Measurements from ENCODE around the gene DISC1.

DISC1 gene

DNA sequence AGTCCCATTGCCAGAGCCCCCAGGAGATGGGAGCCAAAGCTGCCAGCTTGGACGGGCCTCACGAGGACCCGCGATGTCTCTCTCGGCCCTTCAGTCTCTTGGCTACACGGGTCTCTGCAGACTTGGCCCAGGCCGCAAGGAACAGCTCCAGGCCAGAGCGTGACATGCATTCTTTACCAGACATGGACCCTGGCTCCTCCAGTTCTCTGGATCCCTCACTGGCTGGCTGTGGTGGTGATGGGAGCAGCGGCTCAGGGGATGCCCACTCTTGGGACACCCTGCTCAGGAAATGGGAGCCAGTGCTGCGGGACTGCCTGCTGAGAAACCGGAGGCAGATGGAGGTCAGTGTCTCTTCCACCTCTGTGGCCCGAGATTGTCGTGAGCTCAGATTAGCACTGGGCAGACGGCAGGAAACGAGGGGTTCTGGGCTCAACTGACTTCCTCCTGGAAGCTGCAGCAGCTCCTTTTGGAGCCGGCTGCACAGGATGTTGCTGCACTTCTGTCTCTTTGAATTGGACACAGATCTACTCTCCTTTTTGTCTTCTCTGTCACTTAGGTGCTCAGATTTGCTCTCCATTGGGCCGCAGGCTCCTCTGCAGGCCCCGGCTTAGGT, 68.0 kb downstream of the DISC1 start:
- no peak overlapping the region for H2AFZ ChIP-seq (ENCODE audit: low read depth, low read length)
- H4K20me1 ChIP-seq (ENCODE audit: insufficient read depth, low read length) = no peaks in the 10 kb centered on the region; the same call in 1 of the 2 replicates
- H3K4me2 ChIP-seq (ENCODE audit: low read length) = no peak overlapping the region

DNA sequence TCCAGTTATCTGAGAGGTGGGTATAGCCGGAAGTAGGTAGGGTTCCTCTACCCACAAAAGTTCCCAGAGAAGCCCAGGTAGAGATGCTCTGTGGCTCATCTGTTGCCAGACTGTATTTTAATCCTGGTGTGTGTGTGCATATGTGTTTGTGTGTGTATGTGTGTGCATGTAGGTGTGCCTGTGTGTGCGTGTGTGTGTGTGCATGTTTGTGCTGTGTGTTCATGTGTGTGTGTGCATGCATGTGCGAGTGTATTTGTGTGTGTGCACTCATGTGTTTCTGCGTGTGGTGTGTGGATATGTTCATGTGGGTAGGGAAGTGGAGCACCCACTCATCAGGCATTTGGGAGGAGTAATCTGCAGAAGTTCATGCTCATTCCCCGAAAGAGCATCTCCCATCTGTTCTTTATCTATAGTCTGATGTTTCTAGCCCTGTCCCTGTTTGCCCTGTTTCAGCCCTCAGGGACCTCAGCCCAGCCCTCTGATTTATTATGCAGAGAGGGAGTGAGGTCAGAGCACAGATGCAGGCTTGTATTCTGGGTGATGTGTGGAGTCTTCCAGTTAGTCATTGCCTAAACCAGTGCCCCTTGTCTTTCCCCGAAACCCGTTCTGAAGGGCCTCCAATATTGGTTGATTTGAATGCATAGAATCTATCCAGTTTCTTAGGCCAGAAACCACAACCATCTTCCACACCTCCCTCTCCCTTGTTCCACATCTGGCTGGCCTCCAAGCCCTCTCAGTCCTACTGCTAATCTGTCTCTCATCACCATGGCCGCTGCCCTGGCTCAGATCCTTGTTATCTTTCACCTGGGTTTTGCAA, 69.1 kb downstream of the DISC1 start:
- Histone ChIP-seq H3K4me2 (ENCODE audit: low read length) (no peak overlapping the region), H3K4me1 (ENCODE audit: low read length) (peaks cover 1% of the 10 kb centered on the region; the same call in 1 of the 2 replicates), H3K9me3 (ENCODE audit: insufficient read depth, low read length) (no peaks in the 10 kb centered on the region), H3K27ac (ENCODE audit: low read length) (no peak overlapping the region), H3K79me2 (ENCODE audit: low read length) (no peaks in the 10 kb centered on the region), H3K4me3 (ENCODE audit: low read length) (no peak overlapping the region), H3K9ac (ENCODE audit: low read length) (no peak overlapping the region), H2AFZ (ENCODE audit: low read depth, low read length) (no peak overlapping the region), H3K27me3 (ENCODE audit: low read depth, low read length) (0 out of 2 replicates have a peak, but pooled peaks cover 3% of the 10 kb centered on the region), H3K36me3 (replicated peaks; ENCODE audit: low read depth, low read length) (no peaks in the 10 kb centered on the region), H4K20me1 (ENCODE audit: insufficient read depth, low read length) (no peaks in the 10 kb centered on the region; the same call in 1 of the 2 replicates)
- TF ChIP-seq EZH2phosphoT487 (IDR thresholded peaks at IDR 0.05; ENCODE audit: low read depth) = no peak
- TF ChIP-seq, protein P1, sequence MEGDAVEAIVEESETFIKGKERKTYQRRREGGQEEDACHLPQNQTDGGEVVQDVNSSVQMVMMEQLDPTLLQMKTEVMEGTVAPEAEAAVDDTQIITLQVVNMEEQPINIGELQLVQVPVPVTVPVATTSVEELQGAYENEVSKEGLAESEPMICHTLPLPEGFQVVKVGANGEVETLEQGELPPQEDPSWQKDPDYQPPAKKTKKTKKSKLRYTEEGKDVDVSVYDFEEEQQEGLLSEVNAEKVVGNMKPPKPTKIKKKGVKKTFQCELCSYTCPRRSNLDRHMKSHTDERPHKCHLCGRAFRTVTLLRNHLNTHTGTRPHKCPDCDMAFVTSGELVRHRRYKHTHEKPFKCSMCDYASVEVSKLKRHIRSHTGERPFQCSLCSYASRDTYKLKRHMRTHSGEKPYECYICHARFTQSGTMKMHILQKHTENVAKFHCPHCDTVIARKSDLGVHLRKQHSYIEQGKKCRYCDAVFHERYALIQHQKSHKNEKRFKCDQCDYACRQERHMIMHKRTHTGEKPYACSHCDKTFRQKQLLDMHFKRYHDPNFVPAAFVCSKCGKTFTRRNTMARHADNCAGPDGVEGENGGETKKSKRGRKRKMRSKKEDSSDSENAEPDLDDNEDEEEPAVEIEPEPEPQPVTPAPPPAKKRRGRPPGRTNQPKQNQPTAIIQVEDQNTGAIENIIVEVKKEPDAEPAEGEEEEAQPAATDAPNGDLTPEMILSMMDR (IDR thresholded peaks at IDR 0.05; ENCODE audit: low read depth, low read length) = no peak

More for the DNA sequence above, 68.0 kb downstream of the DISC1 start:
- no peaks in the 10 kb centered on the region for H3K9me3 ChIP-seq (ENCODE audit: insufficient read depth, low read length)
- no peaks in the 10 kb centered on the region for H3K36me3 ChIP-seq (replicated peaks; ENCODE audit: low read depth, low read length)
- H3K4me3 ChIP-seq (ENCODE audit: low read length) = no peak overlapping the region
- H3K9ac ChIP-seq (ENCODE audit: low read length) = no peak overlapping the region
- 0 out of 2 replicates have a peak, but pooled peaks cover 7% of the 10 kb centered on the region for H3K27me3 ChIP-seq (ENCODE audit: low read depth, low read length)
- H3K4me1 ChIP-seq (ENCODE audit: low read length) = peaks cover 10% of the 10 kb centered on the region; the same call in 1 of the 2 replicates
- H3K79me2 ChIP-seq (ENCODE audit: low read length) = no peaks in the 10 kb centered on the region
- TF ChIP-seq, protein P1 (IDR thresholded peaks at IDR 0.05; ENCODE audit: low read depth, low read length) = no peak
- no peak for TF ChIP-seq EZH2phosphoT487 (IDR thresholded peaks at IDR 0.05; ENCODE audit: low read depth)
- H3K27ac ChIP-seq (ENCODE audit: low read length) = no peak overlapping the region

DNA sequence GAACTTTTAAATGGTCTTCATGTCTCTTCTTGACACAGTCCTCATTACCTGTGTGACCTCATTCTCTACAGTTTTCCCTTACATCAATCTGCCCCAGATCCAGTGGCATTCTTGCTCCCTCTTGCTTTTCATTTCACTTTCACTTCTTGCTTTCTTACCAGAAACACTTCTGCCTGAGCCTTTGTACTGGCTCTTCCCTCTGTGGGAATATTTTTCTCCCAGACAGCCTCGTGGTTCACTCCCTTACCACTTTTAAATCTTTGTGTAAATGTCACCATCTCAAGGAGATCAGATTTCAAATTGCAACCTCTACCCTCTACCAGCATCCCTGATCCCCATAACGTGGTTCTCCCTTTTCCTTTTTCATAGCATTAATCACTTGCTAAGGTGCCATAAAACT, 73.2 kb downstream of the DISC1 start:
- Histone ChIP-seq H3K4me1 (ENCODE audit: low read length) (no peaks in the 10 kb centered on the region; the same call in 1 of the 2 replicates), H3K27ac (ENCODE audit: low read length) (no peak overlapping the region), H3K4me3 (ENCODE audit: low read length) (no peak overlapping the region), H3K9ac (ENCODE audit: low read length) (no peak overlapping the region), H3K36me3 (replicated peaks; ENCODE audit: low read depth, low read length) (no peaks in the 10 kb centered on the region), H2AFZ (ENCODE audit: low read depth, low read length) (no peak overlapping the region), H3K79me2 (ENCODE audit: low read length) (no peaks in the 10 kb centered on the region), H4K20me1 (ENCODE audit: insufficient read depth, low read length) (no peaks in the 10 kb centered on the region), H3K27me3 (ENCODE audit: low read depth, low read length) (no peaks in the 10 kb centered on the region; the same call in 1 of the 2 replicates), H3K4me2 (ENCODE audit: low read length) (peak overlapping the region; percentile 19), H3K9me3 (ENCODE audit: insufficient read depth, low read length) (no peaks in the 10 kb centered on the region)
- TF ChIP-seq EZH2phosphoT487 (IDR thresholded peaks at IDR 0.05; ENCODE audit: low read depth) = no peak
- TF ChIP-seq, protein P1 (IDR thresholded peaks at IDR 0.05; ENCODE audit: low read depth, low read length) = no peak

DNA sequence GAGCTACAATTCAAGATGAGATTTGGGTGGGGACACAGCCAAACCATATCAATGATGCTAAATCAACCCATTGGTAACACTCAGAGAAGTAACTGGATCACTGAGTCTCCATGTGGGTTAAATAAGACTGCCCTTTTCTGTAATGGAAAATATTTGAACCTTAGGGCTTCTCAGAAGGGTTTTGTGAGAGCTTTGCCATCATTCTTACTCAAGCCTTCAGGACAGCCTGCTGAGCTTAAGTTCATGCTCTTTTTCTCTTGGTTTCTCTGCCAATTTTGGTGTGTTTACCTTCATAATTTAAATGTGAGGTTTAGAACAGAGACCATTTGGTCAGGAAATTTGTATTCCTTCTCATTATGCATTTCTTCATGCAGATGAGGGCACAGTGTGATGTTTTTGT, 74.7 kb downstream of the DISC1 start:
- H3K4me1 ChIP-seq (ENCODE audit: low read length) = no peaks in the 10 kb centered on the region; the same call in 1 of the 2 replicates
- H3K27me3 ChIP-seq (ENCODE audit: low read depth, low read length) = peaks cover 7% of the 10 kb centered on the region
- H3K4me2 ChIP-seq (ENCODE audit: low read length) = no peak overlapping the region
- no peak overlapping the region for H3K4me3 ChIP-seq (ENCODE audit: low read length)
- no peaks in the 10 kb centered on the region for H3K79me2 ChIP-seq (ENCODE audit: low read length)
- no peaks in the 10 kb centered on the region for H3K36me3 ChIP-seq (replicated peaks; ENCODE audit: low read depth, low read length)
- H3K9ac ChIP-seq (ENCODE audit: low read length) = no peak overlapping the region
- no peak overlapping the region for H2AFZ ChIP-seq (ENCODE audit: low read depth, low read length)
- no peaks in the 10 kb centered on the region for H4K20me1 ChIP-seq (ENCODE audit: insufficient read depth, low read length)
- H3K27ac ChIP-seq (ENCODE audit: low read length) = no peak overlapping the region
- TF ChIP-seq EZH2phosphoT487 (IDR thresholded peaks at IDR 0.05; ENCODE audit: low read depth) = no peak
- TF ChIP-seq, protein P1 (IDR thresholded peaks at IDR 0.05; ENCODE audit: low read depth, low read length) = no peak
- no peaks in the 10 kb centered on the region for H3K9me3 ChIP-seq (ENCODE audit: insufficient read depth, low read length)
